Lung microvascular endothelial cell (primary cell): ENCODE results near the gene NDUFS4. TPM values are rescaled to one million over a fixed set of nuclear protein-coding genes. Genes with fewer than 3 reads are reported as not detected.
"Not testable (repeated sequence)": the region's sequence is repeated elsewhere in the genome, so short reads cannot be mapped to it uniquely, and the experiment has no call there.

Experiments
- DNase-seq, 2 donors: peaks; one replicate each; pipeline versions ENCODE4 v3.0.0 to v3.0.0-alpha.2; 2010; ENCODE audit warnings: low read depth in 2 of 2
- total RNA-seq: library from RNA; depleted of rRNA; stranded (reverse); fragments of >200 nt; gene quantifications from 2 replicates; pipeline ENCODE4 v1.2.1, GENCODE V29; 2014

The NDUFS4 gene
- total RNA-seq, 1 donor from 2014 or later = 100 TPM

GRCh38 chr5:53575101-53575500, 14.7 kb downstream of the NDUFS4 start:
- no peak for DNase-seq

GRCh38 chr5:53575831-53576230, 15.4 kb downstream of the NDUFS4 start:
- DNase-seq = no peak

GRCh38 chr5:53576674-53577073, 16.2 kb downstream of the NDUFS4 start:
- no peak for DNase-seq

GRCh38 chr5:53578854-53579253, 18.4 kb downstream of the NDUFS4 start:
- no peak for DNase-seq

DNA sequence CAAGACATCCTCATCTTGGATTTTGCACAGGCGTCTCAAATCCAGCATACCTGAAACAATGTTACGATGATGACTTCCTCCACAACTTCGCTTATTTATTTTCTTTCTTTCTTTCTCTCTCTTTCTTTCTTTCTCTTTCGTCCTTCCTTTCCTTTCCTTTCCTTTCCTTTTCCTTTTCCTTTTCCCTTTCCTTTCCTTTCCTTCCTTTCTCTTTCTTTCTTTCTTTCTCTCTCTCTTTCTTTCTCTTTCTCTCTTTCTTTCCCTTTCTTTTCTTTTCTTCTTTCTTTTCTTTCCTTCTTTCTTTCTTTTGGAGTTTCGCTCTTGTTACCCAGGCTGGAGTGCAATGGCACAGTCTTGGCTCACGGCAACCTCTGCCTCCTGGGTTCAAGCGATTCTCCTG, 20.1 kb downstream of the NDUFS4 start:
- no peak for DNase-seq

DNA sequence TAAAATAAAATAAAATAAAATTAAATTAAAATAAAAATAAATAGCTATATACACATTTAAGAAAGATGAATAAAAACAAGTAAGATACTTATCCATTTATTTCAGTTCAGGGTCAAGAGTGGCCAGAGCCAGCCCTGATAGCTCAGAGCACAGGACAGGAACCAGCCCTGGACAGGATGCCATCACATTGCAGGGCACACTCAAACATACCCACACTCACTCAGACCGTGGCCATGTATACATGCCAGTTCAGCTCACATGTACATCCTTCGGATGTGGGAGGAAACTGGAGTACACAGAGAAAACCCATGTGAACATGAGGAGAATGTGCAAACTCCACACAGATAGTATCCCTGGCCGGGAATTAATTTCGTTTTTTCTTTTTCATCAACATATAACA, 21.8 kb downstream of the NDUFS4 start:
- DNase-seq = no peak

DNA sequence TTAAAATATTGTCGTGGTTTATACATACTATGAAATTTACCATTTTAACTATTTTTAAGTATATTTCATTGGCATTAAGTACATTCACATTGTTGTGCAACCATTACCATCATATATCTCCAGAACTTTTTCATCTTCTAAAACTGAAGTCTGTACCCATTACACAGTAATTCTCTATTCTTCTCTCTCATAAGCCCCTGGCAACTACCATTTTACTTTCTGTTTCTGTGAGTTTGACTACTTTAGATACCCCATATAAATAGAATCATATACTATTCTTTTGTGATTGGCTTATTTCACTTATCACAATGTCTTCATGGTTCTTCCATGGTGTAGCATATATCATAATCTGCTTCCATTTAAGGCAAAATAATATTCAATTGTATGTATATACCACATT, 30.3 kb downstream of the NDUFS4 start:
- no peak for DNase-seq

DNA sequence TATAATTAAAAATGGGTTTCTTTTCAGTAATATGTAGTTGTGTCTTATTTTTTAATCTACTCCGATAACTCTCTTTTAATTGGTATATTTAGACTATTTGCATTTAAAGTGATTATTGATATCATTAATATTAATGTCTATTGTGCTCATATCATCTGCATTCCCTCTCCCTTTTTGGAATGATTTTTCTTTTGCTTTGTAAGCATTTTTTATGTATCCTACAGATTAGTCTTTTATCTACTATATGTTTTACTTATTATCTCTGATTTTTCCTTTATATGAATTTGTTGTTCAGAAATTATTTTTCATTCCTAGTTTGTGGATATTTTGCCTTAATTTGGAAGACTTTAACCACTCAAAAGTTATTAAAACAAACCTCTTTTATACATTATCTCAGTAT, 34.0 kb downstream of the NDUFS4 start:
- DNase-seq = no peak

- no peak for DNase-seq
Observed at GRCh38 chr5:53597894-53598293, 37.5 kb downstream of the NDUFS4 start.

- peak in 1 of 2 donors; percentile 35 for DNase-seq
Observed at GRCh38 chr5:53601570-53601969, 41.1 kb downstream of the NDUFS4 start.

DNA sequence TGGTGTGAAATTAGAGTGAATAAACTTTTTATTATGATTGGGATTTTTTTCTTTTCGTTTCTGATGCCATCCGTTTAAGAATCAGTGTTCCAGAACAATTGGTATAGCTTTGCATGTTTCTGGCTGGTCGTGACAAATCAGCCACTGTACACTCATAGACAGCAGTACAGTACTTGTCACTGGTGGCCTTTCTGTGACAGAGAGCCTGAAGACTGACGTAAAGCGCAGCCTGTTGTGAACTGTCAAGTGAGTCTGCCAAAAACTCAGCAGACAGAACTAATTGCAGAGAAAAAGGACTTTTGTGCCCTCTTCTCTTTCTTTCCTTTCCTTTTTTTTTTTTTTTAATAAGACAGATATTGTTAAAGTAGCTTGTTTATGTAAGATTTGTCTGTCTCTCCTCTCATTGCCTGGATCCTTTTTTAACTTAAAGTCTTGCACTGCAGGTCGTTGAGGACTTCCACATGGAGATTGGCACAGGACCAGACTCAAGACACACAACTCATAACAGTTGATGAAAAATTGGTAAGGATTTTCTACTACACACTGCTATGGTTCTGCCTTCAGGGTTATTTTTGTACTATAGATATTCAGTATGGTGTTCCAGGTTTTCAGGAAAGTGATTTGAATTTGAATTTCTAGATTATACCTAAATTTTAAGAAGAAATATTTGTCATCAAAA, 42.7 kb downstream of the NDUFS4 start:
- DNase-seq = peak in 1 of 2 donors; percentile 2

GRCh38 chr5:53604309-53604708, 43.9 kb downstream of the NDUFS4 start:
- DNase-seq = no peak

DNA sequence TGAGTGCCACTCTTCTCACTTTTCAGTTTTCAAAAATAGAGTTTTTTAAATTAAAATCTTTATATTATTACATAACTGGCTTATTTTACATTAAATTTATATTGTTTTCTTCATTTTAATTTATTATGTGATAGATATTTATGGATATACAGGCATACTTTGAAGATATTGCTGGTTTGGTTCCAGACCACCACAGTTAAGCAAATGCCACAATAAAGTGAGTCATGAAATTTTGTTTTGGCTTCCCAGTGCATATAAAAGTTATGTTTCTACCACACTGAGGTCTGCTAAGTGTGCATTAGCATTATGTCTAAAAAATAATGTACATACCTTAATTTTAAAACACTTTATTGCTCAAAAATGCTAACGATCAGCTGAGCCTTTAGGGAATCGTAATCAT, 47.4 kb downstream of the NDUFS4 start:
- DNase-seq = no peak

DNA sequence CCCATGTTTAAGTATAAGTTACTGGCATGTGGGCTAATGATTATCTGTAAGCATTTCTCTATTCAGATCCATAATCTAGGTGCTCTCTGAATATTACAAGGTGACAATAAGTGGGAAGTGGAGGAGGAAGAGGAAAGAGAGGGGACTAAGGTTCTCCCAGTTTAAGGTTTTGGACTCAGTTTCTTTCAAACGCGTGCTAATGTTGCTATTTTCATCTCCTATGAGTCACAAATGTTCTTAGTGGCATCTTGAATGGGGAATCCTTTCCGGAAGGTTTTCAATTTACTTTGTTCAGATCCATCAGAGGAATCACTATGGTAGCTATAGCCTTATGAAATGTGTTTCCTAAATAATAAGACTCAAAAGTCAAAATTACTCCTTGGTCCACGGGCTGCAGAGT, 48.5 kb downstream of the NDUFS4 start:
- not testable (repeated sequence) for DNase-seq

- no peak for DNase-seq
Observed at GRCh38 chr5:53613061-53613460, 52.6 kb downstream of the NDUFS4 start.

GRCh38 chr5:53613536-53613935, 53.1 kb downstream of the NDUFS4 start:
- DNase-seq = no peak

- no peak for DNase-seq
Observed at GRCh38 chr5:53614376-53614885, 54.0 kb downstream of the NDUFS4 start.

GRCh38 chr5:53616939-53617549, 56.6 kb downstream of the NDUFS4 start:
- DNase-seq = peak; percentile 4 to 7

GRCh38 chr5:53631251-53631650, 70.8 kb downstream of the NDUFS4 start:
- DNase-seq = no peak

GRCh38 chr5:53642061-53642460, 81.6 kb downstream of the NDUFS4 start:
- DNase-seq = peak in 1 of 2 donors; percentile 59

DNA sequence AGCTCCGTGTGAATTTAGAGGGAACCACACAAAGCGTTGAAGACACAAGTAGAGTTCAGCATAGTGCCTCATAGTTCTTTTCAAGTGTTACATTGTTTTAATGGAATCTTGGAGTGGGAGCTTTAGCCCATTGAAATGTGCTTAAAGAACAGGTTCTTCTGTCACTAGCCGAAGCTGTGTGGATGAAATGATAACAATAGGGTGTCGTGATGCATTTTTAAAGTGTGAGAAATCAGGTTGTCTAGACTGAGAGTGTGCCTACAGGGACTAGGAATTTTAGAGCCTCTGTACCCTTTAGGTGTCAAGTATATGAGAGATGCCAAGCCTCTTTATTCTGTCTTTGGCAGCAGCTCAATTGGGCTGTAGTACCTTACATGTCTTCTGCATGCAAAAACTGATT, 83.0 kb downstream of the NDUFS4 start:
- no peak for DNase-seq

- no peak for DNase-seq
Observed at GRCh38 chr5:53645078-53645477, 84.6 kb downstream of the NDUFS4 start.

GRCh38 chr5:53649352-53649751, 88.9 kb downstream of the NDUFS4 start:
- DNase-seq = no peak
